GM21515 (cell line): ENCODE results near the gene C12orf57.

Source experiments
- ATAC-seq: cut with Tn5 transposase; IDR thresholded peaks from one replicate; pipeline ENCODE4 v1.9.1; 2021; ENCODE audit not compliant: unreplicated experiment

The C12orf57 gene

DNA sequence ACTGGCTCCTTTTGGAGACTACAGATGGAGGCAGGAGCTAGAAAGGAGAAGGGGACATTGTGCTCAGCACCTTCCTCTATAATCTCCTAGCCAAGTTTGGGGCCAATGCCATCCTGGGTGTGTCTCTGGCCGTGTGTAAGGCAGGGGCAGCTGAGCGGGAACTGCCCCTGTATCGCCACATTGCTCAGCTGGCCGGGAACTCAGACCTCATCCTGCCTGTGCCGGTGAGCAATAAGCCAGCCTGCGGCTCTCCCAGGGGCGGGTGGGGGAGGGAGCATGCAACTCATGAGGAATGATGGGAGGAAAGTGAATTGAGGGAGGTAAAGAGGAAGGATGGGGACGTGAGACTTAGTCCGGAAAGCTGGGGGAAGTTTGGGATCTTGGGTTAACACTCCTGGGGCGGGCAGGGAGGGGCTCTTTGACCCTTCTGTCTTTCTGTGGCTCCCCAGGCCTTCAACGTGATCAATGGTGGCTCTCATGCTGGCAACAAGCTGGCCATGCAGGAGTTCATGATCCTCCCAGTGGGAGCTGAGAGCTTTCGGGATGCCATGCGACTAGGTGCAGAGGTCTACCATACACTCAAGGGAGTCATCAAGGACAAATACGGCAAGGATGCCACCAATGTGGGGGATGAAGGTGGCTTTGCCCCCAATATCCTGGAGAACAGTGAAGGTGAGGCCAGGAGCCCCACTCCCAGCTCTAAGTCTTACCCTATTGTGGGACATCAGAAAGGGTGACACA, 26.2 kb upstream of the C12orf57 start:
- no peak for ATAC-seq

DNA sequence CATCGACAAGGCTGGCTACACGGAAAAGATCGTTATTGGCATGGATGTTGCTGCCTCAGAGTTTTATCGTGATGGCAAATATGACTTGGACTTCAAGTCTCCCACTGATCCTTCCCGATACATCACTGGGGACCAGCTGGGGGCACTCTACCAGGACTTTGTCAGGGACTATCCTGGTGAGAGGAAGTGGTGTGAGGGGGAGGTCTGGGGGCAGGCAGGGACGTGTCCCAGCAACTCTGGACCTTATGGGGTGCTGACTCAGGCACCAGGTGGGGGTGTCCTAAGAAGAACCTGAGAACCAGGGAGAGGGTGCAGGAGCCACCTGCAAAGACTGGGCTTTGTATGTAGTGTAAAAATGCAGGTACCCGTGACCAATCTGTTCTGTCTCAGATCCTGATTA, 24.2 kb upstream of the C12orf57 start:
- ATAC-seq, result no peak

DNA sequence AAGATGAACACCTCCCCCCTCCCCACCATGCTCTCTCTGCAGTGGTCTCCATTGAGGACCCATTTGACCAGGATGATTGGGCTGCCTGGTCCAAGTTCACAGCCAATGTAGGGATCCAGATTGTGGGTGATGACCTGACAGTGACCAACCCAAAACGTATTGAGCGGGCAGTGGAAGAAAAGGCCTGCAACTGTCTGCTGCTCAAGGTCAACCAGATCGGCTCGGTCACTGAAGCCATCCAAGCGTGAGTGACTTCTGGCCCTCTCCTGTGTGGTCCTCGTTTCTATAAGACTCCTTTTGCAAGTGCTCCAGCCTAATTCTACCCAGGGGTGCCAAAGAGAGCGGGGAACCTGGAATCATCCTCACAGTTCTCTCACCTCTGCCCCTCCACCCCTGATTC, 22.3 kb upstream of the C12orf57 start:
- no peak for ATAC-seq

DNA sequence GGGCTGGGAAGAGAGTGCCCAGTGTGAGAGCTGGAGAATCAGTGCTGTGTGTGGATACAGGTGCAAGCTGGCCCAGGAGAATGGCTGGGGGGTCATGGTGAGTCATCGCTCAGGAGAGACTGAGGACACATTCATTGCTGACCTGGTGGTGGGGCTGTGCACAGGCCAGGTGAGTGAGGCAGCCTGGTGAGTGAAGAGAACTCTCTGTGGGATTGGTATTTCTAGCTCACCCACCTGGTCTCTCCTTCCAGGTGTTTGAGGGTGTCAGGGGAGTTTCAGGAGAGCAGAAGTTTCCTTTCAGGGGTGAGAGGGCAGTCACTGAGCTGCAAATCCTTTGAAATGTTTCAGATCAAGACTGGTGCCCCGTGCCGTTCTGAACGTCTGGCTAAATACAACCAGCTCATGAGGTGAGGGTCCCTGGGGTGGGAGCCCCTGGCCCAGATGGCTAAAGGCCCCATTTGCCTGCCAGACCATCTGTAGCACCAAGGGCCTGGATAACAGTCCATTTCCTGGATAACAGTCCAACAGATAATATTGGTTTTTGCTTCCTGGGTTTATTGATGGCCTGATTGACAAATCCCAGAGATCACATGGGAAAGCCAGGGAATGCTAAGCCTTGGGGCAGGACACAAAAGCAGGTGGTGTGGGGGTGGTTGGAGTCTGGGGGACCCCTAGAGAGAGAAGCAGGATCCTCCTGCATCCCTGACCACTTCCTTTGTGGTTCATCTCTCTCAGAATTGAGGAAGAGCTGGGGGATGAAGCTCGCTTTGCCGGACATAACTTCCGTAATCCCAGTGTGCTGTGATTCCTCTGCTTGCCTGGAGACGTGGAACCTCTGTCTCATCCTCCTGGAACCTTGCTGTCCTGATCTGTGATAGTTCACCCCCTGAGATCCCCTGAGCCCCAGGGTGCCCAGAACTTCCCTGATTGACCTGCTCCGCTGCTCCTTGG, 21.6 kb upstream of the C12orf57 start:
- no peak for ATAC-seq

DNA sequence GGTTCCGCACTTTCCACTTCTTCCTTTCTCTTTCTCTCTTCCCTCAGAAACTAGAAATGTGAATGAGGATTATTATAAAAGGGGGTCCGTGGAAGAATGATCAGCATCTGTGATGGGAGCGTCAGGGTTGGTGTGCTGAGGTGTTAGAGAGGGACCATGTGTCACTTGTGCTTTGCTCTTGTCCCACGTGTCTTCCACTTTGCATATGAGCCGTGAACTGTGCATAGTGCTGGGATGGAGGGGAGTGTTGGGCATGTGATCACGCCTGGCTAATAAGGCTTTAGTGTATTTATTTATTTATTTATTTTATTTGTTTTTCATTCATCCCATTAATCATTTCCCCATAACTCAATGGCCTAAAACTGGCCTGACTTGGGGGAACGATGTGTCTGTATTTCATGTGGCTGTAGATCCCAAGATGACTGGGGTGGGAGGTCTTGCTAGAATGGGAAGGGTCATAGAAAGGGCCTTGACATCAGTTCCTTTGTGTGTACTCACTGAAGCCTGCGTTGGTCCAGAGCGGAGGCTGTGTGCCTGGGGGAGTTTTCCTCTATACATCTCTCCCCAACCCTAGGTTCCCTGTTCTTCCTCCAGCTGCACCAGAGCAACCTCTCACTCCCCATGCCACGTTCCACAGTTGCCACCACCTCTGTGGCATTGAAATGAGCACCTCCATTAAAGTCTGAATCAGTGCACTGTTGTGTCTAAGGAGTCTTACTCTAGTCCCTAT, 20.7 kb upstream of the C12orf57 start:
- no peak for ATAC-seq

DNA sequence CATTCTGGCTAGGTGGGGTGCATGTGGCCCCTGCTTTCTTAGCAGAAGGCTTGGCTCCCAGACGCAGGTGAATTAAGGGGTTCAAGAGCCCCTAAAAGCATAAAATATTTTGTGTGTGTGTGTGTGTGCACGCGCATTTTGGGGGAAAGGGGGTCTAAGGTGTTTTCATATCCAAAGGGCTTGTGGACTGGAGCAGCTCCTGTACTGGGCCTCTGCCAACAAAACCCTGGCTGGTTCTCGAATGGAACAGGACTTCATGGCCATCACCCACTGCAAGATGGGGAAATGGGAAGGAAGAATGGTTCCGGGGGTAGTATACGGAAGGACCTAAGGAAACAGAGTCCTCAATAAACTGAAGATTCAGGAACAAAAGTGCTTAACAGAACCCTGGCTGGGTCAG, 20.0 kb upstream of the C12orf57 start:
- ATAC-seq, result no peak

DNA sequence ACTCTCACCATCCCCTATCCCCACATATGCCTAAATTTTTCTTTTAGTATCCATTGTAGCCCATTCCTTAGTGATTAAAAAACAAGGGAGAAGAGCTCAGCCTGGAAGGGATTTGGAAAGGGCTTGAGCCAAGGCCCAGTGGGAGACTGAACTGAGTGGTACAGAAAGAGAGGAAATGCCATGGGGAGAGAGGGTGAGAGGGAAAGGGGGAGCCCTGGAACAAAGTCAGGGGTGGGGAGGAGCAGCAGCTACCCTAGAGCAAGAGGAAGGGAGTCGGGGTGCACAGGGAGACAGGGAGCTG, 18.6 kb upstream of the C12orf57 start:
- ATAC-seq, result no peak

DNA sequence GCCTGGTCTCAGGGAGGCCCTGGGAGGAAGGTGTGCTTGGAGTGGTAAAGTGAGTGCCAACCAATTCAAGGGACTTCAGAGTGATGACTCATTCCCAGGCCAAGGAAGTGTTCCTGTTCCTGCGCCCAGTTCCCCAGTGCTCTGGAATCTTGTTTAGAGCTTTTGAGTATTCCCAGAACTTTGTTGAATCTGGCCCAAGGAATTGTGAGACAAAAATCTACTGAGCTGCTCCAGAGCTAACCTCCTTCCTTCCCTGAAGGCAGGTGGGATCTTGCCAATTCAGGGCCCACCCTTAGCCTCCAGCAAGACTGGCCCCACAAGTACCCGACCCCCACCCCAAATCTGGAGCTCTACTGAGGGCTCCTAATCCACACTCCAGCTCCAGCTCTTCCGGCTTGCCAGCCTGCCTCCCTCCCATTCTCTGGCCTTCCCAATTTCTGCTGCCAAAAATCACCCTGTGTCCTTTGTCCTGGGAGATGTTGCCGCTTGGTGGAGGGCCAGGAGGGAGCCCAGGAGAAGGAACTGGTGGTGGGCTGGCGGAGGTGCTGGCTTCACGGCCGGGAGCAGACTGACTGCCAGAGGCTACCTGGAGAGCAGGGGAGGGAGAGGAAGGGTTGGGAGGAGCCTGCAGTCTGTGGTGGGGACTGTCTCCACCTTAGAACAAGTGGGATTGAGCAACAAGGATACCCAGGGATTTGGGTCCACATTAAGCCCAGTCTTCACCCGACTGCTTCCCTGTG, 18.1 kb upstream of the C12orf57 start:
- ATAC-seq, result no peak

DNA sequence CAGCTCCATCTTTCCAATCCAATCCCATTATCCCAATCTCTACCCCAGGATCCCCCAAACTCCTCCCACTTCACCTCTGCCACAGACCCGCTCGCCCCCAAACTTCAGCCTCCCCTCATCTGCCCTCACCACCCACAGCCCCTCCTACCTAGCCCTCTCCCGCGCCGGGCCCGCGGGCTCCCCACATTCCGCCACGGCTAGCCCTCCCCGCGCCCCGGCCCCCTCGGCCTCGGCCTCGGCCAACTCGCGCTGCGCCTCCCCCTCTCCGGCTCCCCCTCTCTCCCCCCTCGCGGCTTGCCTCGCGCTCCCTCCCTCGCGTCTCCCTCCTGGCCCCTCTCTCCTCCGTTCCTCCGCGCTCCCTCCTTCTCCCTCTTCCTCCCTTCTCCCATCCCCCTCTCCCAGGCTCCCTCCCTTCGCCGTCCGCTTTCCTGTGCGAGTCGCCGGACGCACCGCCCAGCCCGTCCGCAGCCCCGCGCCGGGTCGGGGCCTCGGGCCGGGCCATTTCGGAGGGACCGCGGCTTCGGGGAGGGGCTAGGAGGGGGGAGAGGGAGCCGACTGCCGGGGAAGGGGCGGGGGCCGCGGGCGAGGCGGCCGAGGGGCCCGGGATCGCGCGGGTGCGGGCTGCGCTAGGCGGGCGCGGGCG, 16.3 kb upstream of the C12orf57 start, which contains the start of gene ATN1:
Gene ATN1, plus strand, starts transcription at position 581 of the 643 bp plus-strand sequence. CDS start 6,043 bp downstream, outside the sequence.
- no peak for ATAC-seq

DNA sequence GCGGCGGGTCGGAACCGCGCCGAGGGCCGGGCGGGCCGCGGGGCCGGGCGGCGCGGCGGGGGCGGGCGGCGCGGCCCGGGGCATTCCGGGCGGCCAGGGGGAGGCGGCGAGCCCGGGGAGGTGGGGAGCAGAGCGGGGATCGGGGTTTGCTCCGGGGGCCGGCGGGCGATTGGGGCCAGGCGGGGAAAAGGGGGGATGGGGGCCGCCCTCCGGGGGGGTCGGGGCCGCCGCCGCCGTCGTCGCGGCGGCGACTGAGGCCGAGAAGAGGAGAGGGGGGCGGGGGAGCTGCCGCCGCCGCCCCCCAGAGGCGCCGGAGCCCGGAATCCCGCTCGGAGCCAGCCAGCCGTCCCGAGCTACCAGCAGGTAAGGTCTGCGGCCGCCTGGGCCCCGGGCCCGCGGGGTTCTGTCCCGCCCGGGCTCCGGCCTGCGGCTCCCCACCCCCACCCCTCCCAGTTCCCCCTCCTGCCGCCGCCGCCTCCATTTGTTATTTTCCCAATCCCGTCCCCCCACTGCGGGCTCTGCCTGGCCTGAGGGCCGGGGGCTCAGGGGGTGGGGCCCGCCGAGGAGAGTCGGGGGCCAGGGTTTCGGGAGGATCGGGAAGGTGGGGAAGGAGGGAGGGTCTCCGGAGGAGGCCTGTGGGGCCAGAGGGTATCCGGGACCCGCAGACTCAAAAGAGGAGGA, 15.7 kb upstream of the C12orf57 start:
- ATAC-seq, result no peak

DNA sequence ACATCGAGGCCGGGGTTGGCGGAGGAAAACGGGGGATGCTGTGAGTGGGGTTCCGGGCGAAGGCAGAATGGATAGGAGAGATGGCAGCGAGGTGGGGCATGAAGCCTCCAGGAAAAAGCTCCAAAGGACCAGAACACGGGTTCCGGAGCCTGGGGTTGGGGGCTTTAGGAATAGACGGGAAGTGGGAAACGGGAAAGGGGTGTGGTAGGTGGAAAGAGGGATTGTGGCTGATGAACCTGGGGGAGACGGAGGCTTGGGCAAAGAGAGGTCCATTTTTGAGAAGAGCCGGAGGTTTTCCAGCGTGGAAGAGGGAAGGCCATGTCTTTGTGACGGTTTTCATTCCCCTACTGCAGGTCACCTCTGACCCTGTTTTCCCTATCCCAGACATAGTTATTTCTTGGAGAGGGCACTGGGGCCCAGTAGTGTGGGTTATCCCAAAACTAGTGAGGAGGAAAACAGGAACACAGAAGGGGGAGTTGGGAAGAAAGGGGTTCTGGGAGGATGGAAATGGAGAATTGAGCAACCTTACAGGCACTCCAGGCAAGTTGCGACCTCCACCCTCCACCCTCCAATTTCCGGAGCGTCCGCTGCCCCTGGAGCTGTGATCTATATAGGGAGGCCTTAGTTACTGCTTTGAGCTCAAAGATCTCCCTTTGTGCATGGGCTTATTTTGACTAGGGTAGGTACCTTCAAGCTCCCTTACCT, 15.0 kb upstream of the C12orf57 start:
- no peak for ATAC-seq

DNA sequence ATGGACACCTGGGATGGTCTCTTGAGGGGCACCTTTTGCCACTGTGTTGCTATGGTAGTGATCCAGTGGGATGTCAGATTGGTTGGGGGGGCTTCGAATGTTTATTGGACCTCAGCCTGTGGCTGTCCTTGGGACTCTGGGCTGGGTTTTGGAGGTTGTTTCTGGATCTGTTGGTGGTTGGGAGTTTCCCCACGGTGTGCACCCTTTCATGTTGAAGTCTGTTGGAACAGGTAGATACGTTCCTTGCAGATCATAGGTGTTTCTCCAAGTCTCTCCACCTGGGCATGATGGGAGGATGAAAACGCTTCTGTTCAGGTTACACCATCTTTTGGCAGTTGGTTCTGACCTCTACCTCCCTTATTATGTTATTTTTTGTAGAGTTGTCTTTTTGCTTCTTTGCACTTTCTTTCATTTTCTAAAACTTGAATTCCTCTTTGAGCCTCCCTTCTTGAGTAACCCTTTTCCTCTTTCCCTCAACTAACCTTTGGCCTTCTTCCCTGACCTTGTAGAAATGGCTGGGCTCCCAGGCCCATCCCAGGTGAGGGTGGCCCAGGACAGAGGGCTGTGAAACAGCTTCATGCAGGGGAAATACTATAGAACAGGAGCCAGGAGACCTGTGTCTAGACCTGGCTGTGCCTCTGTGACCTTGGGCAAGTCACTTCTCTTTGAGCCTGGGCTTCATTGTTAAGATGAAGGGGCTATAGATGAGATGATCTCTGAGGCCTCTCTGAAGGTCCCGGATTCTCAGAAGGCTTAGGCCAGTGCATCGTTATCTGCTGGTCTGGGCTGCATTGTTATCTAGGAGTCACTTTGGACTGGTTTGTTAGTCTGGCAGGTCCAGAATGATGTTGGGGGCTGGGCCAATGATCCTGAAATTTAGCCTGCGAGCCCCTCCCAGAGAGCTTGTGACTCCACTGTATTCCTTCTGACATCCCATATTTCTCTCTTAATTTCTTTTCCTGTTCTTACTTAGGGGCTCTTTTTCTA, 14.1 kb upstream of the C12orf57 start:
- ATAC-seq, result no peak

DNA sequence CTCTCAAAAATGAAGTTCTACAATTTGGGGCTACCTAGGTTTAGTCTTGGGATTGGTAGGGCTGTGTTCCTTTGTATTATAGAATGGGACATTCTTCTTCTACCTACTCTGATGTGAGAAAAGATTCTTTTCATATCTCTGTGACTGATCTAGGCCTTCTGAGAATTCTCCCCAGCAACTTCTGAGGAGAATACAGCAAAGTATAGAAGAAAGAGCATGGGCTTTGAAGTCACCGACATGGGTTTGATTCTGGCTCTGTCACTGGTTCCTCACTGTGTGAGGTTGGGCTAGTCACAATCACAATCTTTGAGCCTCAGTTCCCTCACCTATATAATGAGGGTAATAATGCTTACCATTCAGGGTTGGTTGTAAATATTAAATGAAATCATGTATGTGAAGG, 11.1 kb upstream of the C12orf57 start:
- ATAC-seq, result no peak

DNA sequence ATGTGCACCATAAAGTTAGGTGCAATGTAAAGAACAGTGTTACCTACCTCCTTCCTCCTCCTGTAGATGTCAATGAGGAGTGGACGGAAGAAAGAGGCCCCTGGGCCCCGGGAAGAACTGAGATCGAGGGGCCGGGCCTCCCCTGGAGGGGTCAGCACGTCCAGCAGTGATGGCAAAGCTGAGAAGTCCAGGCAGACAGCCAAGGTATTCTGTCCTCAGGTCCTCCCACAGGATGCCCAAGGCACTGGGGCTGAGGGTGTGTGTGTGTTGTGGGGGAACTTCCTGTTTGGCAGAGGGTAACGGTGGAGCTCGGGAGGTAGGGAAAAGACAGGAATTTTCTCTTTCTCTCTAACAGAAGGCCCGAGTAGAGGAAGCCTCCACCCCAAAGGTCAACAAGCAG, 9.7 kb upstream of the C12orf57 start:
- ATAC-seq, result no peak

DNA sequence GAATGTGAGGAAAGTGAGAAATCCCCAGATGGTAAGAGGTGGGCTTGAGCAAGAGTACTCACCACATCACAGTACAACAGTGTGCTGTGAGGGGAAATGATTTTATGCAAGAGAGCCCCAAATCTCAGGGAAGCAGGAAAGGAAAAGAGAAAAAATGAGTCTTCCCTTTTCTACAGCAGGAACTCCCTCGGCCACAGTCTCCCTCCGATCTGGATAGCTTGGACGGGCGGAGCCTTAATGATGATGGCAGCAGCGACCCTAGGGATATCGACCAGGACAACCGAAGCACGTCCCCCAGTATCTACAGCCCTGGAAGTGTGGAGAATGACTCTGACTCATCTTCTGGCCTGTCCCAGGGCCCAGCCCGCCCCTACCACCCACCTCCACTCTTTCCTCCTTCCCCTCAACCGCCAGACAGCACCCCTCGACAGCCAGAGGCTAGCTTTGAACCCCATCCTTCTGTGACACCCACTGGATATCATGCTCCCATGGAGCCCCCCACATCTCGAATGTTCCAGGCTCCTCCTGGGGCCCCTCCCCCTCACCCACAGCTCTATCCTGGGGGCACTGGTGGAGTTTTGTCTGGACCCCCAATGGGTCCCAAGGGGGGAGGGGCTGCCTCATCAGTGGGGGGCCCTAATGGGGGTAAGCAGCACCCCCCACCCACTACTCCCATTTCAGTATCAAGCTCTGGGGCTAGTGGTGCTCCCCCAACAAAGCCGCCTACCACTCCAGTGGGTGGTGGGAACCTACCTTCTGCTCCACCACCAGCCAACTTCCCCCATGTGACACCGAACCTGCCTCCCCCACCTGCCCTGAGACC, 8.2 kb upstream of the C12orf57 start:
- no peak for ATAC-seq

DNA sequence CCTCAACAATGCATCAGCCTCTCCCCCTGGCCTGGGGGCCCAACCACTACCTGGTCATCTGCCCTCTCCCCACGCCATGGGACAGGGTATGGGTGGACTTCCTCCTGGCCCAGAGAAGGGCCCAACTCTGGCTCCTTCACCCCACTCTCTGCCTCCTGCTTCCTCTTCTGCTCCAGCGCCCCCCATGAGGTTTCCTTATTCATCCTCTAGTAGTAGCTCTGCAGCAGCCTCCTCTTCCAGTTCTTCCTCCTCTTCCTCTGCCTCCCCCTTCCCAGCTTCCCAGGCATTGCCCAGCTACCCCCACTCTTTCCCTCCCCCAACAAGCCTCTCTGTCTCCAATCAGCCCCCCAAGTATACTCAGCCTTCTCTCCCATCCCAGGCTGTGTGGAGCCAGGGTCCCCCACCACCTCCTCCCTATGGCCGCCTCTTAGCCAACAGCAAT, 7.6 kb upstream of the C12orf57 start:
- ATAC-seq, result no peak
